Fibroblast of villous mesenchyme (primary cell): ENCODE results near the gene MITD1. TPM values are rescaled to one million over a fixed set of nuclear protein-coding genes. Genes with fewer than 3 reads are reported as not detected.

Experiments
- DNase-seq: peaks from one replicate; pipeline ENCODE4 v3.0.0-alpha.2; 2010; ENCODE audit warnings: low read depth
- H3K4me3 ChIP-seq: 2 replicates; pipeline ENCODE4 v1.5.1; 2011; ENCODE audit warnings: low read depth, mild to moderate bottlenecking, low read length
- total RNA-seq: library from RNA; depleted of rRNA; stranded (reverse); fragments of >200 nt; gene quantifications from 2 replicates; pipeline ENCODE4 v1.2.3, GENCODE V29; 2012
- TF ChIP-seq, protein P1 (sequence below): IDR thresholded peaks from 2 replicates; pipeline ENCODE4 v1.5.1; 2012; ENCODE audit warnings: low read depth, mild to moderate bottlenecking, low read length; ENCODE audit not compliant: insufficient read depth

Gene MITD1
- total RNA-seq = 19.0 and 23.3 TPM in 2 replicates

DNA sequence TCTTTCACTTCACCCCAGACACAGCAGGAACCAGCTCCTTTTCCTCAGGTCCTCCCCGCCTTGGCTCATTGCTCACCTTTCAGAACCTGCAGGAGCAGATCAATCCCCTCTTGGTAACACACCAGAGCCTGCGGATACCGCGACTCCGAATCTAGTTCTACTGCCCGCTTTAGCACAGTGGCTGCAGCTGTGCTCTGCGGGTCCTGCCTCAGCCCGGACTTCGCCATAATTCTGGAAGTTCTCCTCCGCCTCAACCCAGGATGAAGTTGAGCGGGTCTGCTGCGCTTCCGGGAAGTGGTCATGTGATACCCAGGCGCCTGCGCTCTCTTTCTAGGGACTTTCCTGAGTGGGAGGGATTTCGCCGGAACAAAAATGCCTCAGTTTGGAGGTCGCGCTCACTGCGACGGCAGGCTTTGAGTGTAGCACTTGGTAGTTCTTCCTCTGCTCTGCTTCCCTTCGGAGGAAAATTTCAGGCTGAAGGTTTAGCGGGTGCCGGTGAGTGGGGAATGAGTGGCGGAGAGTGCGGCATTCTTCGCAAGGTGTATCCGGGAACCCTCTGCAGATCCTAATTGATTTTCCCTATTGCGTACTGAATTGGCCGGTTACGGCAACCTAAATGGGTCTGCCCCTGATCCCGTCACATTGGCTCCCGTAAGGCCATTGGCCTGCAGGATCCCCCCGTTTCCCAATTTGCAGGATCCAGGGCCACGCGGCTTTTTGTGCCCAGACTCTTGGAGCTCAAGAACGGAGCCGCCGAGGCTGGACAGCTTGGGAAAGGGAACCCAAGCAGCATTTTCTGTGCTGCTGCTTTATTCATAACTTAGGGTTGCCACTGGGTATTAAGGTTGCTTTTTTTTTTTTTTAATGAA, at the start of gene MITD1, which contains the start of gene MRPL30:
MITD1 (minus strand) TSS at position 304 of the 869 bp plus-strand sequence; CDS start at position 227, 77 bp downstream.
MRPL30 (plus strand) TSS at position 430 of the 869 bp plus-strand sequence. CDS start 5,020 bp downstream, outside the sequence.
- peak; percentile 97 for DNase-seq
- peak within 1 kb of the TSS; percentile 100 for H3K4me3 ChIP-seq
- TF ChIP-seq, protein P1, sequence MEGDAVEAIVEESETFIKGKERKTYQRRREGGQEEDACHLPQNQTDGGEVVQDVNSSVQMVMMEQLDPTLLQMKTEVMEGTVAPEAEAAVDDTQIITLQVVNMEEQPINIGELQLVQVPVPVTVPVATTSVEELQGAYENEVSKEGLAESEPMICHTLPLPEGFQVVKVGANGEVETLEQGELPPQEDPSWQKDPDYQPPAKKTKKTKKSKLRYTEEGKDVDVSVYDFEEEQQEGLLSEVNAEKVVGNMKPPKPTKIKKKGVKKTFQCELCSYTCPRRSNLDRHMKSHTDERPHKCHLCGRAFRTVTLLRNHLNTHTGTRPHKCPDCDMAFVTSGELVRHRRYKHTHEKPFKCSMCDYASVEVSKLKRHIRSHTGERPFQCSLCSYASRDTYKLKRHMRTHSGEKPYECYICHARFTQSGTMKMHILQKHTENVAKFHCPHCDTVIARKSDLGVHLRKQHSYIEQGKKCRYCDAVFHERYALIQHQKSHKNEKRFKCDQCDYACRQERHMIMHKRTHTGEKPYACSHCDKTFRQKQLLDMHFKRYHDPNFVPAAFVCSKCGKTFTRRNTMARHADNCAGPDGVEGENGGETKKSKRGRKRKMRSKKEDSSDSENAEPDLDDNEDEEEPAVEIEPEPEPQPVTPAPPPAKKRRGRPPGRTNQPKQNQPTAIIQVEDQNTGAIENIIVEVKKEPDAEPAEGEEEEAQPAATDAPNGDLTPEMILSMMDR = no peak

- peak; percentile 11 for DNase-seq
- H3K4me3 ChIP-seq = no peak overlapping the region
- TF ChIP-seq, protein P1 = no peak
Measured at GRCh38 chr2:99217929-99218501, 37.2 kb upstream of the MITD1 start.

- H3K4me3 ChIP-seq = no peak overlapping the region
Measured at GRCh38 chr2:99216096-99216495, 35.2 kb upstream of the MITD1 start.

GRCh38 chr2:99205491-99205890, 24.6 kb upstream of the MITD1 start:
- DNase-seq = no peak
- no peak overlapping the region for H3K4me3 ChIP-seq
- TF ChIP-seq, protein P1 = no peak

More at GRCh38 chr2:99216096-99216495, 35.2 kb upstream of the MITD1 start:
- no peak for DNase-seq
- TF ChIP-seq, protein P1 = no peak

GRCh38 chr2:99201959-99202678, 21.3 kb upstream of the MITD1 start:
- TF ChIP-seq, protein P1 = no peak
- no peak overlapping the region for H3K4me3 ChIP-seq

GRCh38 chr2:99200076-99200800, 19.4 kb upstream of the MITD1 start:
- DNase-seq = no peak
- H3K4me3 ChIP-seq = no peak overlapping the region
- TF ChIP-seq, protein P1 = no peak

More at GRCh38 chr2:99201959-99202678, 21.3 kb upstream of the MITD1 start:
- DNase-seq = no peak
